Kidney glomerular epithelial cell (primary cell): ENCODE results near the gene ATG14.
A peak's percentile ranks its signal among the peaks of the same experiment; 100 is the strongest.
"Not testable (repeated sequence)": the region's sequence is repeated elsewhere in the genome, so short reads cannot be mapped to it uniquely, and the experiment has no call there.

Experiments used
- DNase-seq: peaks from one replicate; lab custom pipeline; 2025; lab: John Stamatoyannopoulos, UW

ATG14 gene

GRCh38 chr14:55386037-55386808 lies 25.4 kb downstream of the ATG14 start:
- DNase-seq, result no peak

GRCh38 chr14:55384536-55384935 lies 27.1 kb downstream of the ATG14 start:
- no peak for DNase-seq

- DNase-seq, result no peak
Measured at GRCh38 chr14:55383541-55384140, 28.0 kb downstream of the ATG14 start.

GRCh38 chr14:55383056-55383466 lies 28.6 kb downstream of the ATG14 start:
- DNase-seq, result not testable (repeated sequence)

- no peak for DNase-seq
Measured at GRCh38 chr14:55382483-55382882, 29.1 kb downstream of the ATG14 start.

- DNase-seq, result no peak
Measured at GRCh38 chr14:55381561-55381960, 30.1 kb downstream of the ATG14 start.

- DNase-seq, result no peak
Measured at GRCh38 chr14:55381040-55381439, 30.6 kb downstream of the ATG14 start.

GRCh38 chr14:55377236-55377635 lies 34.4 kb downstream of the ATG14 start:
- no peak for DNase-seq

GRCh38 chr14:55374771-55375170 lies 36.9 kb downstream of the ATG14 start:
- no peak for DNase-seq

GRCh38 chr14:55373784-55374705 lies 37.6 kb downstream of the ATG14 start:
- no peak for DNase-seq

- no peak for DNase-seq
Measured at GRCh38 chr14:55372825-55373224, 38.8 kb downstream of the ATG14 start.

GRCh38 chr14:55372423-55372822 lies 39.2 kb downstream of the ATG14 start:
- DNase-seq, result no peak

GRCh38 chr14:55370883-55371455 lies 40.7 kb downstream of the ATG14 start:
- DNase-seq, result no peak

GRCh38 chr14:55366271-55366670 lies 45.4 kb downstream of the ATG14 start:
- peak; percentile 4 for DNase-seq

- no peak for DNase-seq
Measured at GRCh38 chr14:55361190-55361589, 50.4 kb downstream of the ATG14 start.

GRCh38 chr14:55359307-55359706 lies 52.3 kb downstream of the ATG14 start:
- no peak for DNase-seq

GRCh38 chr14:55356913-55357312 lies 54.7 kb downstream of the ATG14 start:
- DNase-seq, result no peak

- no peak for DNase-seq
Measured at GRCh38 chr14:55355922-55356321, 55.7 kb downstream of the ATG14 start.

- DNase-seq, result peak; percentile 57
Measured at GRCh38 chr14:55354500-55354899, 57.1 kb downstream of the ATG14 start.

- DNase-seq, result no peak
Measured at GRCh38 chr14:55353686-55354467, 57.8 kb downstream of the ATG14 start.

- DNase-seq, result no peak
Measured at GRCh38 chr14:55352201-55352600, 59.4 kb downstream of the ATG14 start.
